HFF-Myc (cell line): Measurements from ENCODE around the gene FUT7.
"Not testable (repeated sequence)": the region's sequence is repeated elsewhere in the genome, so short reads cannot be mapped to it uniquely, and the experiment has no call there.

ENCODE experiments used
- DNase-seq: peaks from one replicate; pipeline ENCODE4 v3.0.0-alpha.2; 2011; ENCODE audit warnings: low read depth; ENCODE audit errors: extremely low read depth
- H3K4me3 ChIP-seq: replicated peaks from 2 replicates; pipeline ENCODE4 v1.5.1; 2011; ENCODE audit warnings: low read depth, mild to moderate bottlenecking, control low read depth, low read length
- CTCF ChIP-seq: IDR thresholded peaks from 2 replicates; pipeline ENCODE4 v1.5.1; 2012; ENCODE audit warnings: mild to moderate bottlenecking, low read depth, low read length, control low read depth; ENCODE audit errors: missing control alignments

Gene FUT7

GRCh38 chr9:137037483-137037882 lies 5.6 kb upstream of the FUT7 start:
- no peak for DNase-seq
- TF ChIP-seq CTCF = no peak
- H3K4me3 ChIP-seq = no peak overlapping the region

- DNase-seq = no peak
- no peak for TF ChIP-seq CTCF
Observed at GRCh38 chr9:137037035-137037434, 5.1 kb upstream of the FUT7 start.

GRCh38 chr9:137035937-137036336 lies 4.0 kb upstream of the FUT7 start:
- no peak overlapping the region for H3K4me3 ChIP-seq
- TF ChIP-seq CTCF = no peak
- no peak for DNase-seq

More at GRCh38 chr9:137037035-137037434, 5.1 kb upstream of the FUT7 start:
- H3K4me3 ChIP-seq = no peak overlapping the region

GRCh38 chr9:137035507-137035834 lies 3.6 kb upstream of the FUT7 start:
- H3K4me3 ChIP-seq = no peak overlapping the region
- TF ChIP-seq CTCF = no peak
- no peak for DNase-seq

- TF ChIP-seq CTCF = peak; percentile 92
- no peak overlapping the region for H3K4me3 ChIP-seq
- DNase-seq = peak; percentile 49
Observed at GRCh38 chr9:137034709-137035506, 3.0 kb upstream of the FUT7 start.

- no peak overlapping the region for H3K4me3 ChIP-seq
- no peak for TF ChIP-seq CTCF
- no peak for DNase-seq
Observed at GRCh38 chr9:137034039-137034708, 2.3 kb upstream of the FUT7 start.

- DNase-seq, H3K4me3 ChIP-seq: not testable (repeated sequence)
Observed at GRCh38 chr9:137033481-137033880, 1.6 kb upstream of the FUT7 start.
